ENCODE measurements around the gene ATP11A. TPM values are rescaled to one million over a fixed set of nuclear protein-coding genes. Genes with fewer than 3 reads are reported as not detected.

Gene ATP11A
- total and polyA plus RNA-seq, 2 donors (not counting 3 experiments of a cell fraction or from before 2014, with no cell fraction given) = 16.5 to 88.1 TPM

DNA sequence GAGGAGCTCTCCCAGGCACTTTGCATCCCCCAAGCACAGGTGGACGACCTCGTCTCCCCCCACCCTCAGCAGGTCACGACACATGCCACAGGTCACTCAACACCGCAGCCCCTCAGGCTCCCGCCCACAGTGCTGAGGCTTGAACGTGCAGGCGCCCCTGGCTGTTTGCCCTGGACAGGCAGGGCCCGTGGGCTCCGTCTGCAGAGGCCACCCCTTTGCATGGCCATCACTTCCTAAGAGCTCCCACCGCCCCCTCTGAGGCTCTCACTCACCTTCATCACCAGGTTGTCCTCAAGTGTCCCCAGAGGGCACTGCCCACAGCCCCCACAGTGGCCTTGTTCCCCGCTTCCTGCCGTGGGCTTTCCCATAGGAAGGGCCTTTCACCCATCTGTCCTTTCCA lies 147.1 kb downstream of the ATP11A start:
- Histone ChIP-seq H3K4me3 (replicated peaks in 1 of 3; ENCODE audit: insufficient read depth in 1 of 3, low read depth in 1 of 3, low read length in 3 of 3) (no peak overlapping the region), H3K9ac (replicated peaks; ENCODE audit: extremely low read depth, insufficient read depth, low read length) (no peak overlapping the region), H3K27ac (ENCODE audit: insufficient read depth, low read depth, low read length) (no peak overlapping the region), H3K9me3 (replicated peaks; ENCODE audit: control insufficient read depth, insufficient read depth, low read length) (no peaks in the 10 kb centered on the region), H3K4me1 (ENCODE audit: control insufficient read depth, extremely low read depth, insufficient read depth, low read length) (no peaks in the 10 kb centered on the region), H3K27me3 (ENCODE audit: control insufficient read depth in 2 of 2, insufficient read depth in 2 of 2, low read length in 2 of 2) (no peaks in the 10 kb centered on the region), H3K9me1 (replicated peaks; ENCODE audit: control insufficient read depth, extremely low read depth, insufficient read depth, low read length) (no peaks in the 10 kb centered on the region), H4K20me1 (replicated peaks; ENCODE audit: control insufficient read depth, extremely low read depth, insufficient read depth, low read length) (no peaks in the 10 kb centered on the region), H3K79me2 (ENCODE audit: control insufficient read depth, insufficient read depth, low read length) (no peaks in the 10 kb centered on the region), H3K4me2 (ENCODE audit: insufficient read depth, low read length) (no peak overlapping the region), H2AFZ (ENCODE audit: low read depth, low read length) (no peak overlapping the region), H3K36me3 (ENCODE audit: control insufficient read depth in 2 of 2, extremely low read depth in 1 of 2, insufficient read depth in 2 of 2, low read length in 2 of 2) (peaks cover 2 to 42% of the 10 kb centered on the region in 2 experiments)
- BruUV-seq (replicated peaks) = no TSS peak
- ChIA-PET POLR2A (no interaction called here), CTCF (no interaction called here)
- TF ChIP-seq POLR2AphosphoS5 (IDR thresholded peaks at IDR 0.05; ENCODE audit: insufficient read depth, low read depth, low read length) (no peak), GATA2 (IDR thresholded peaks at IDR 0.05; ENCODE audit: insufficient read depth, insufficient read length, low read depth, low read length) (no peak), JUN (IDR thresholded peaks at IDR 0.05; ENCODE audit: borderline replicate concordance, insufficient read depth, insufficient read length, low read depth) (no peak), EZH2 (IDR thresholded peaks at IDR 0.05; ENCODE audit: borderline replicate concordance, low read depth, low read length, severe bottlenecking) (no peak), FOS (IDR thresholded peaks at IDR 0.05; ENCODE audit: borderline replicate concordance, insufficient read depth, low read length) (no peak), POLR2A (IDR thresholded peaks at IDR 0.05; ENCODE audit: low read depth, low read length) (no peak), MYC (IDR thresholded peaks at IDR 0.05; ENCODE audit: low read depth, low read length) (no peak)
- TF ChIP-seq, protein P1, sequence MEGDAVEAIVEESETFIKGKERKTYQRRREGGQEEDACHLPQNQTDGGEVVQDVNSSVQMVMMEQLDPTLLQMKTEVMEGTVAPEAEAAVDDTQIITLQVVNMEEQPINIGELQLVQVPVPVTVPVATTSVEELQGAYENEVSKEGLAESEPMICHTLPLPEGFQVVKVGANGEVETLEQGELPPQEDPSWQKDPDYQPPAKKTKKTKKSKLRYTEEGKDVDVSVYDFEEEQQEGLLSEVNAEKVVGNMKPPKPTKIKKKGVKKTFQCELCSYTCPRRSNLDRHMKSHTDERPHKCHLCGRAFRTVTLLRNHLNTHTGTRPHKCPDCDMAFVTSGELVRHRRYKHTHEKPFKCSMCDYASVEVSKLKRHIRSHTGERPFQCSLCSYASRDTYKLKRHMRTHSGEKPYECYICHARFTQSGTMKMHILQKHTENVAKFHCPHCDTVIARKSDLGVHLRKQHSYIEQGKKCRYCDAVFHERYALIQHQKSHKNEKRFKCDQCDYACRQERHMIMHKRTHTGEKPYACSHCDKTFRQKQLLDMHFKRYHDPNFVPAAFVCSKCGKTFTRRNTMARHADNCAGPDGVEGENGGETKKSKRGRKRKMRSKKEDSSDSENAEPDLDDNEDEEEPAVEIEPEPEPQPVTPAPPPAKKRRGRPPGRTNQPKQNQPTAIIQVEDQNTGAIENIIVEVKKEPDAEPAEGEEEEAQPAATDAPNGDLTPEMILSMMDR (IDR thresholded peaks at IDR 0.05; ENCODE audit: extremely low read depth in 1 of 2, insufficient read depth in 1 of 2, low read depth in 1 of 2, low read length in 2 of 2) = no peak
- TF ChIP-seq, protein P2, sequence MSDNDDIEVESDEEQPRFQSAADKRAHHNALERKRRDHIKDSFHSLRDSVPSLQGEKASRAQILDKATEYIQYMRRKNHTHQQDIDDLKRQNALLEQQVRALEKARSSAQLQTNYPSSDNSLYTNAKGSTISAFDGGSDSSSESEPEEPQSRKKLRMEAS (IDR thresholded peaks at IDR 0.05; ENCODE audit: insufficient read depth, insufficient read length) = no peak
- dilution Hi-C loops (cut with MboI; ENCODE audit: extremely low pct_ligation_motif_present, low sequenced_read_pairs) = no loop called here
- intact Hi-C loops (cut with micrococcal nuclease) = no loop called here
- FAIRE-seq (no peak), DNase-seq (ENCODE audit: low read depth, low spot score) (no peak)

Data from endothelial cell of umbilical vein (primary cell).